Measurements from ENCODE around the gene ZW10.

Gene ZW10

GRCh38 chr11:113697111-113697510 lies 76.4 kb downstream of the ZW10 start:
- DNase-seq = no peak

GRCh38 chr11:113695207-113695606 lies 78.3 kb downstream of the ZW10 start:
- no peak for DNase-seq

GRCh38 chr11:113694390-113694789 lies 79.1 kb downstream of the ZW10 start:
- DNase-seq = no peak

GRCh38 chr11:113693030-113693429 lies 80.5 kb downstream of the ZW10 start:
- DNase-seq = no peak

GRCh38 chr11:113690619-113691569 lies 82.6 kb downstream of the ZW10 start:
- DNase-seq = peak; percentile 89

GRCh38 chr11:113689768-113690618 lies 83.5 kb downstream of the ZW10 start:
- DNase-seq = peak; percentile 34

- DNase-seq = no peak
These were observed 87.7 kb downstream of the ZW10 start for GRCh38 chr11:113685654-113686359.

GRCh38 chr11:113684496-113684895 lies 89.0 kb downstream of the ZW10 start:
- DNase-seq = no peak

GRCh38 chr11:113683481-113684046 lies 89.9 kb downstream of the ZW10 start:
- no peak for DNase-seq

Measured in NCI-H226 (cell line).